Fibroblast of the conjunctiva (primary cell): ENCODE data around the gene SRBD1.

Source experiments
- DNase-seq: peaks from one replicate; pipeline ENCODE4 v3.0.0-alpha.2; 2010; ENCODE audit warnings: low read depth

The SRBD1 gene

GRCh38 chr2:45469314-45470099 is 141.6 kb downstream of the SRBD1 start:
- DNase-seq: no peak

DNA sequence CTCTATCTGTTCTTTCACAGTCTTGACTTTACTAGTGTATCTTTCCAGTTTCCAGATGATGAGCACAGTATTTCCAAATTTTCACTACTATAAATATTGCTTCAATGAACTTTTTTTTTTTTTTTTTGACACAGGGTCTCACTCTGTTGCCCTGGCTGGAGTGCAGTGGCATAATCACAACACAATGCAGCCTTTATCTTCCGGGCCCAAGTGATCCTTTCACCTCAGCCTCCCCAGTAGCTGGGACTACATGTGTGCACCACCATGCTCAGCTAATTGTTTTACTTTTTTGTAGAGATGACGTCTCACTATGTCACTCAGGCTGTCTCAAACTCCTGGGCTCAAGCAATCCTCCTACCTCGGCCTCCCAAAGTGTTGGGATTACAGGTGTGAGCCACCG is 142.8 kb downstream of the SRBD1 start:
- DNase-seq: no peak

DNA sequence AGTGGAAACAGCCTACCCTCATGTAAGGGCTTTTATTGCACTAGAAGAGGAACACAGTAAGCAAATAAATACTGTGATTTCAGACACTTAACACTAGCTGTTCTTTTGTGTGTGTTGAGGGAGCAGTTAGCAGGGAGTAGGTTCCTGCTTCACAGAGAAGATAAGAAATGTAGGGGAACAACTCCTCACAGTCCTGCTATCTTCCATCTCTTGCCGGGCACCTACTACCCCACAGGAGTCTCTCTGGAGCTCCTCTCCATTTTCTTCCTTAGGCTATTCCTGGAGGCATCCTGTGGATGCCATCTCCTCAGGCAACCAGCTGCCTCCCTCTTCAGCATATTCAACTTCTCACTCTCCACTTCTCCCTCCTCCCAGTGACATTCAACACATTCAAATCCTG is 145.0 kb downstream of the SRBD1 start:
- DNase-seq: no peak

DNA sequence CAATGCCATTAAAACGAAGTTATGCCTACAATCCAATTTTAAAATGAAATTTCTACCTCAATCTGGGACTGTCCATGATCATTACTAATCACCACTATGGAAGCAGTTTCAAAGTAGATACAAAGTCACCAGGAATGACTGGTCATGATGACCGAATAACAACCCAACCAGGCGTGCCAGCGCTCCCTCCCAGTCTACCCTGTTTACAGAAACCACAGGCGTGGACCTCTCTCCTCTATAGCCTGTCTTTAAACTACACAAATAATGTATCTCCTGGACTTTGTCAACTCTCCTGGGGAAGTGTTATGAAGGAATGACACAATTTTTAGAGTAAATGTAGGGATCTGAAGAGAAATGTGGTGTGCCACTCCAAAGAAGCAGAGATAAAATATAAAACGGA is 150.2 kb downstream of the SRBD1 start:
- DNase-seq: no peak

DNA sequence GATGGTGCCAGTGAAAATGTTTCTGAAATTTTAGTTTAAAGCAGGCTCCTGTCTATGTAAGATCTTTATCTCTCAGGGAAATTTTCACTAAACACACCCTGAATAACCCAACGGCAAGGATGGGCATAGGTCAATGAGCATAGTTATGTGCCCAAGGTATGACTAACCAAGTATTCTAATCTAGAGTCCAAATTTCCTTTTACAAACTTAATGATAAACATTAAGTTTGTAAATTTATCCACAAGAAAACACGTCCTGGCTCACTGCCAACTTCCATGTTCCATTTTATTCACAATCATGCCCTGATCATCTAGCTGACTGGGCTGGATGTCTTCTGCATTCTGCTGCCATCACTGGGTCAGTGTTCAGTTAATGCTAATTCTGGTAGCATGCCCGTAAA is 151.2 kb downstream of the SRBD1 start:
- no peak for DNase-seq

GRCh38 chr2:45458909-45459563 is 152.0 kb downstream of the SRBD1 start:
- no peak for DNase-seq

DNA sequence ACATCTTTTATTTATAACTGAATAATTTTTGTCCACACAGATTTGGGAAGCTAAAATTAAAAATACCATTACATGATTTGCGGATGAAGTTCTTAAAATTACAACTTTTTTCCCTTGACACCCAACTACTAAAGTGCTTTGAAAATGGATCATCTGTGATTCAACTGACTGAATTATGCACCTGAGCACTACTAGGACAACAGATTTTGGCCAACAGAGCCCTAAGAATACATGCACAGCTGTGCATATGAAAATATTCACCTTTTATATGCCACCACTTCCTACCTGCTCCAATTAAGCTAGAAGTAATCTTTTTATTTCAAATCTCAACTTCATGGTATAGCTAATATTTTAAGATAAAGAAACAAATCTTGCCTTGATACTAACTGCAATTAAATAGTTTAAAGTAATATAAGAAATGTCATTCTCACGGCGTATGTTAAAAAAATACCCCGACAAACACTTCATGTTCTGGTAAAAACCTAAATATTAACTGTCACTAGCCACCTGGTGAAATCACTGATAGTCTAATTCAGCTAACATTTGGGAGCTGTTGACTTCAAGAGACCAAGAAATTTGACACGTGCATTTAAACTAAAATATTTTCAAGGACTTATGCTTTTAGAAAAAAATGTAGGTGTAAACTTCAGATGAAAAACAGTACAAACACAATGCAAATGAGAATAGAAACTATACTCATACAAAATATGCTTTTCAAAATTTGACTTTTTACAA is 153.7 kb downstream of the SRBD1 start:
- DNase-seq: no peak

DNA sequence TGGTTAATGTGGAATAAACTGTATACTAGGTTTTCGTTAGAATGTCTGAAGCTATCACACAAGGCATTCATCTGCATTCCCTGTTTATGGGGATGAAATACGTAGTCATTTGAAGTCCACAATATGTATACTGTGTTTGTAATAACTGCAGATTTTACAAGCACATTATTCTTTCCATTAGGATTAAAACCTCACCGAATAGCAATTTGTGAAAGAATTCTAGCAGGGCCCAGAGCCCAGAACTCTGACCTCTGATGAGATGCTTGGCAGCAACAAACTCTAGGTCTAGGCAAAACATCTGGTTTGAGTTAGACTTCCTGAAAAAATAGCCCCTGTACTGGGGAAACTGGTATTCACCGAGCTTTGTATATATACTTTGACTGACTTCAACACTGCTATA is 158.2 kb downstream of the SRBD1 start:
- DNase-seq: peak; percentile 88

GRCh38 chr2:45450634-45451033 is 160.4 kb downstream of the SRBD1 start:
- DNase-seq: no peak

- DNase-seq: no peak
These were observed 162.8 kb downstream of the SRBD1 start for GRCh38 chr2:45448217-45448616.

DNA sequence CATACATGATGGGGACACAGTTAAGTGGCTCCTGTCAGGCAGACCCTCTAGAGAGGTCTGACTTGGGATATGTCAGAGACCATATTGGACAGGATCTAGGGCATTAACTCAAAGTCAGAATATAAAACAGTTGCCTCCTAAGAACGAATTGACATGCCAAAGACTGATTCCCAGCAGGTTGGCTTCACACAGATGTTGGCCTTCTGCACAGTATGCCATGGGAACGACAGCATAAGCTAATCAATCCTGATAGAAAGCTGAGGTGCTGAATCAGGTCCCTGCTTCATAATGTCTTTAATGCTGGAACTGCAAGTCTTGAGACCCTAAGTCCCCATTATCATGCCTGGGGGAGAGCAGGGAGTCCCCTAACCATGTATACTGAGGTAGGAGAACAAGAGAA is 165.1 kb downstream of the SRBD1 start:
- DNase-seq: no peak

- DNase-seq: no peak
These were observed 166.0 kb downstream of the SRBD1 start for GRCh38 chr2:45445037-45445436.

DNA sequence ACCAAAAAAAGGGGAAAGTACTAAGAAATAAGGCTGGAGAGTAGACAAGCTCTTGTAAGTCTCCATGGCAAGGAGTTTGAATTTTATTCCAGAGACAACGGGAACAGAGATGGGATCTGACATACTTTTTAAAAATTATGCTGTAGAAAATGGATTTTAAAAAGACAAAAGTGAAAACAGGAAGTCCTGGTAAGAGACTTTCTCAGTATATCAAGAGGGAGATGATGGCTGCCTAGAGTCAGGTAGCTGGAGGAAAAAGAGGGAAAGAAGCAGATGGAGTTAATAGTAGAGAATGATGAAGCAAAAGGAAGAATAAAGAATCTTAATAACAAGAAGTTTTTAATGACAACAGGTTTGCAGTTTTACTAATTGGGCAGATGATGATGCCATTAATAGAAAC is 168.1 kb downstream of the SRBD1 start:
- DNase-seq: no peak

DNA sequence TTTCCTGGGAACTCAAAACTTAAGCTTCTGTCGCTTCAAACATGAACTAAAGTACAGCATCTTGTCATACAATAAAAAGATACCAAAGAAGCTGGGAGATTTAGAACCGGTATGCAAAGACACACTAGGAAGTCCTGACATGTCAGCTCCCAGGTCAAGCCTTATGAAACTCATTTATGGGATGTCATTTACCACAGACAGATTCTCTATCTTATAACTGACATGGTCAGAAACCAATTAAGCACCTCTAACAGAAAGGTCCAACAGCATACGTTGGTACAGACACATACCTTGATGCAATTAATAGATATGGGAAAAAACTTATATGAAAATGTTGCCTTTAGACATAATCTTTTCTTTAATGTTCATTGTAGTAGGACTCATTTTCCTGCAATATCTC is 169.0 kb downstream of the SRBD1 start:
- DNase-seq: no peak

- DNase-seq: no peak
These were observed 169.5 kb downstream of the SRBD1 start for GRCh38 chr2:45441571-45441970.

DNA sequence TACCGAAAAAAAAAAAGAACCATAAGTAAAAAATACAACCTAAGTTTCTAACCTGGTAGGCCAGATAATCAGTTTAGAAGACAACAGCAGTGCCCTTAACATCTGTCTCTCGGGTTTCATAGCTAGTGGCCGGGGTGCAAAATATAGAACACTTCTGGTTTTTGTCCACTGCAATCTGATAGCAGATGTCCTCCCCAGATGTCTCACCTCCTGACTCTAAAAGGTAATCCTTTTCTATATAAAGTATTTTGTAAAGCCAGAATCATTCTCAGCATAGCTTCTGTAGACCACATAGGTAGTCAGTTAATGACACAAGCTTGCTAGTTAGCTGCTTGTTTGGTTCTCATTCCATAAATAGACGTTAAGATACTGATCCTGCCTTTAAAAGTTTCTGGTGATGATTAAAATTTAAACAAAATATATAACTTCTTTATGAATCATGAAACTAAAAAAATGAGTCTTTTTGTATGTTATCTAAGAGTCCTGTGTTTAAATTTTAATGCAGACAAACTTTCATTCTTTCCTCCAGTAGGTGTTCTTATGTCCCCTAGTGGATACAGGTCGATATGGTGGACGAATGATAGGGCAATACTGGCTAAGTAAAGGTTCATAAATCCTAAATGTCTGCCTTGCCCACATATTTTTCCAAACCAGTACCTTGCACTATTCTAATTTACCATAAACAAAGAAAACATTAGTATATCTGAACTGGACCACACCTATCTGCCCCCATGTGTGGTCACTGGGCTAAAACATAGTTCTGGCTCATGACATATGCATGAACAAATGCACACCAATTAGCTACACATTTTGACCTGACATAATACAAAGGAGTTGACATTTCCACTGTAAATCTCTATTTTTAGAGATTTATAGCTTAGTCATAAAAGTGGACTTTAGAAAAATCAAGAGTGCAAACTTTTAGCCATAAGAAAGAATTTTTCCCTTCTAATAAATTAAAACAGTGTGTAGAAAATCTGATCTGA is 171.0 kb downstream of the SRBD1 start:
- no peak for DNase-seq

DNA sequence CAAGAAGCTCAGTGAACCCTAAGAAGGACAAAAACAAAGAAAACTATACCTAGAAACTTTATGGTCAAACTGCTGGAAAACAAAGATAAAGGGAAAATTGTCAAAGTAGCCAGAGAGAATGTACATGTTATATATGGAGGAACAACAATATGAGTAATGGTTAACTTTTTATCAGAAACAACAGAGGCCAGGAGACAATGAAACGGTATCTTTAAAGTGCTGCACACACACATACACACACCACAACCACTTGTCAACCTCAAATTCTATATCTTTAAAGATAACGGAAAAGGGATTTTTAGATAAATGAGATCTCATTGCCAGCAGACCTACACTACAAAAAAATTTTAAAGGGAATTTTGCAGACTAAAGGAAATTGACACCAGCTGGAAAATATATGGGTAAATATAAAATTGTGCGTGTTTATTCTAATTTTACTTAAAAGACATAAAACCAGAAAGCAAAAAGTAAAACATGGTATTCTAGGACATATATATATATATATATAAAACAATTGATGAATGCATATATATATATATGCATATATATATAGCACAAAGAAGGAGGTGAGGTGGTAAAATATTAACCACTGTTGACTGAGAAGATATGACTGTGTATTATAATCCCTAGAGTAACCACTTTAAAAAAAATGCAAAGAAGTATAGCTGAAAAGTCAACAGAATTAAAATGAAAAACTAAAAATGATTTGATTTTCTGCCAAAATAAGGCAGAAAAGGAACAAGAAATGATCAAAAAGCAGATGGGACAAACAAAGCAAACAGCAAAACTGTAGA is 172.0 kb downstream of the SRBD1 start:
- DNase-seq: no peak

- DNase-seq: no peak
These were observed 174.6 kb downstream of the SRBD1 start for GRCh38 chr2:45436456-45436855.

DNA sequence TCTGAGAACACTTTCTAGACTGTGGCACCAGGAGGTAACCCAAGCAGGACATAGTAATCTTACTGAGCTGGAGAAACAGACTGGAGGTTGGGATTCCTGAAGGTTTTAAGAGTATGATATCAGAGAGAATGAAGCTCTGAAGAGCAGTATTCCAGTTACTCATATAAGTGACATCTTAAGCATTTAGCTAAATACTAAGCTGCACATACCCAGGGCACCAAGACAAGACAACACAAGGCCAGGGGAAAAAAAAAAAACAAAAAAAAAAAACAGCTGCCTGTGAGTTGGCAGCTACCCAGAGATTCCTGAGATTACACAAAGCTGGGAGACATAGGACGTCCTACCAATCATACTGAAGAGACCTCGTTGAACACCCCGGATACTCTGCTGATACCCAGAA is 175.8 kb downstream of the SRBD1 start:
- DNase-seq: peak; percentile 34

DNA sequence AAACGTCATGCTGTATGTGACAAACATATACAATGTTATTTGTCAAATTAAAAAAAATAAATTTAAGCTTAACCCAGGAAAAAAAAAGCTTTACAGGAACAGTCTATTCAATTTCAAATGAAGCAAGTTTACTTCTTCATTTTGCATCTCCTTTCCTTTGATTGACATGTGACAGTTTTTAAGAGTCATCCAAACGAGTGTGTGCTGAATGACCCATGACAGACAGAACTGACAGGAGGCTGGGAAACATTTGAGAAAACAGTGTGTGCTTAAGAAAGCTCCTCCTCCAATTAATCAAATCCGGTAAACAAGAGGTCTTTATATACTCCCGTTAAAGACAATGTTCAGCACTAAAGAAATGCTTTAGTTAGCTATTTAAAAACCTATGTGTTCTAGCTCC is 177.7 kb downstream of the SRBD1 start:
- DNase-seq: no peak

DNA sequence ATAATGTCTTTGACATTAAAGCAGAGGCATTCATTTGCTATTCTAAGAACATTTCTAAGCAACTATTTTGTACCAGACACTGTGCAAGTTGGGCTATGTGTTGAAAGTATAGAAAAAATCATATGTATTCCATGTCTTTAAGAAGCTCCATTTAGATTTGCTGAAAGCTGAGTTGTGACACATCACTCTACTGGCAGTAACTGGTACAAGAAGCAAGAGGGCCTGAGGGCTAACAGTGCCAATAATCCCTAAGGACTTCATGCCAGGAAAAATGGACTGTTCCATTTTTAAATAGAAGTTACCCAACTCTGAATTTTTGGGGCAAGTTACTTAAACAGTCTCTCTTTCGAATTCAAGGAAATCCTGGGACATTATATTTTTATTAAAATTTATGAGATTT is 178.7 kb downstream of the SRBD1 start:
- peak; percentile 40 for DNase-seq
